GM12801 (cell line): ENCODE measurements around the gene CRLF1.

ENCODE experiments used
- TF ChIP-seq, protein P1 (sequence below): IDR thresholded peaks from one replicate; pipeline ENCODE4 v1.5.1; 2011; ENCODE audit warnings: control low read depth; ENCODE audit not compliant: insufficient read length; ENCODE audit errors: extremely low read depth

The CRLF1 gene

DNA sequence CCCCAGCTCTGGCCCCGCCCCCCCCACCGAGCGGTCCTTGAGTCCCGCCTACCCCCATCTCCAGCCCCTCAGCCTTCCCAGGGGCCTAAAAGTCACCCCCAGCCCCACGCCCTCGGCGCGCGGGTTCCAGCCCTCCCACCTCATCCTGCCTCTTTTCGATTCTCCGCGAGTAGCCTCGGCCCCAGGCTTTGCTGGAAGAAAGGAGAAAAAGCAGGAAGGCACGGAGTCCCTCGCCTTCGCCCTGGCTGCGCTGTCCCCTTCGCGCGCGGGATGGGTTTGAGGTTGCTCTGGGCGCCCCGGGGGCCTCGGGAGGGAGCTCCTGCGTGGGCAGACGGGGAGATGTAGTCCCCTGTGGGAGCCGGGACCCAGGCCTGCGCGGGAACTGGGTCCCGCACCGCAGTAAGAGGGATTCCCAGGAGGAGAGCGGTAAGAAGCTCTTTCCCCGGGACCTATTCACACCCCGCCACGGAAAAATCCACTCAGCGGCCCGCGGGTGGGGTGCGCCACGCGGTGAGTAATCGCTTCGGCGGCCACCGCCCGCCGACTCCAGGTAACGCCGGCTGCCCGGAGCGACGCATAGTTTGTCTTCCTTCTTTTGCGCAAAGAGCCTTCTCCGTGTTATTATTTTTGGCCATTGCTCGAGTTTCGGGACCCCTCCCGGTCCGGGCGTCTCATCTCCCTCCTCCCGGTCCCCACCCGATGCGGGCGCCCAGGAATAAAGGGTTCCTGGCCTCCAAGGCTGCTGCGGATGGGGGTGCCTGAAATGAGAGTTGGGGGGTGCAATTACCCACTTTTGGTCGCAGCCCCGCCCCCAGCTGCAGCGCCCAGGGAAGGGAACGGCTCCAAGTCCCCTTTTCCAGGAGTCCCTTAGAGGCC is 865 bp upstream of the CRLF1 start:
- TF ChIP-seq, protein P1, sequence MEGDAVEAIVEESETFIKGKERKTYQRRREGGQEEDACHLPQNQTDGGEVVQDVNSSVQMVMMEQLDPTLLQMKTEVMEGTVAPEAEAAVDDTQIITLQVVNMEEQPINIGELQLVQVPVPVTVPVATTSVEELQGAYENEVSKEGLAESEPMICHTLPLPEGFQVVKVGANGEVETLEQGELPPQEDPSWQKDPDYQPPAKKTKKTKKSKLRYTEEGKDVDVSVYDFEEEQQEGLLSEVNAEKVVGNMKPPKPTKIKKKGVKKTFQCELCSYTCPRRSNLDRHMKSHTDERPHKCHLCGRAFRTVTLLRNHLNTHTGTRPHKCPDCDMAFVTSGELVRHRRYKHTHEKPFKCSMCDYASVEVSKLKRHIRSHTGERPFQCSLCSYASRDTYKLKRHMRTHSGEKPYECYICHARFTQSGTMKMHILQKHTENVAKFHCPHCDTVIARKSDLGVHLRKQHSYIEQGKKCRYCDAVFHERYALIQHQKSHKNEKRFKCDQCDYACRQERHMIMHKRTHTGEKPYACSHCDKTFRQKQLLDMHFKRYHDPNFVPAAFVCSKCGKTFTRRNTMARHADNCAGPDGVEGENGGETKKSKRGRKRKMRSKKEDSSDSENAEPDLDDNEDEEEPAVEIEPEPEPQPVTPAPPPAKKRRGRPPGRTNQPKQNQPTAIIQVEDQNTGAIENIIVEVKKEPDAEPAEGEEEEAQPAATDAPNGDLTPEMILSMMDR = no peak

DNA sequence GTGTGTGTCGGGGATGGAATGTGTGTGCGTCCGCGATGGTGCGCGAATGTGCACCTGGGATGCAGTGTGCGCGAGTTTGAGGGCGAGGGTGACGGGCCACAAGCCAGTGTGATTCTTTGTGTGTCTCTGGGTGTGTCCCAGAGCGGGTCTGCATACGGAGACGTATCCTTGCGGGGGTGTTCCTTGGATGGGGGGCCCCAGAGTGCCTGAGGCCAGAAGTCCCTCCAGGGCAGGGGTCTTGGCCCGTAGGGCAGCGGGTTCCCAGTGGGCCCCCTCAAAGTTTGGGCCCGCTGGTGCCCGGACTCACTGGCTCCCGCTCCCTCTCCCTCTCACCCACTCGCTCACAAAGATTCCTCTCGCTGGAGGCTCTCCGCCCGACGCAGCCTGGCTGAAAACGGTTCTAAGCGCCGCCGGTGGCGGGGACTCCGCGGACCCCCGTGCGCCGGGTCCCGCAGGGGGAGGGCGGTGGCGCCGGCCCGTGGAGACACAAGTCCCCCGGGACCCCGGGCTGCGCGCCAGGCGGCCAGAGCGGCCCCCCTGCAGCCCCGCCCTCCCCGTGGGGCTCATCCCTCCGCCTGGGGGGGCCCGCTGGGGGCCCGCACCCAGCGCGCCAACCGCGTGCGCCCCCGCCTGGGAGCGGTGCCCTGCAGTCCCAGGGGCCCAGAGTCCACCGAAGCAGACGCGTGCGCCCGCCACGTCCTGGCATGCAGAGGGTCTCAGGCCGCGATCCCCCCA is 886 bp downstream of the CRLF1 start:
- TF ChIP-seq, protein P1 = no peak

GRCh38 chr19:18605196-18605545 is 1.4 kb downstream of the CRLF1 start:
- TF ChIP-seq, protein P1 = no peak

DNA sequence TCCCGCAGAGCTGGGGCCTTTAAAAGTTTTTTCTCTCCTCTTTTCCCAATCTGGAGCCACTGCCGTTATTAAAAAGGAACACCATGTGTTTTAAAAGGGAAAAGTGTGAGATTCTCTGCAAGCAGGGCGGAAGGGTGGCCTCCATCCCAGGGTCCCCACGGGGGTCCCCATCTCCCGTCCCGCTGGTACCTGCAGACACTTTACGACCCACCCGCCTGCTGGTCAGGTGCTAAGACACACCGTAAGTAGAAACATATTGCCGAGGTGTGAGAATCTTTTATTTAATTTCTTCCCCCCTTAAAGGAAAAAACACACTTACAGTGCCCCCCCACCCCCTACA is 1.8 kb downstream of the CRLF1 start:
- TF ChIP-seq, protein P1 = no peak

DNA sequence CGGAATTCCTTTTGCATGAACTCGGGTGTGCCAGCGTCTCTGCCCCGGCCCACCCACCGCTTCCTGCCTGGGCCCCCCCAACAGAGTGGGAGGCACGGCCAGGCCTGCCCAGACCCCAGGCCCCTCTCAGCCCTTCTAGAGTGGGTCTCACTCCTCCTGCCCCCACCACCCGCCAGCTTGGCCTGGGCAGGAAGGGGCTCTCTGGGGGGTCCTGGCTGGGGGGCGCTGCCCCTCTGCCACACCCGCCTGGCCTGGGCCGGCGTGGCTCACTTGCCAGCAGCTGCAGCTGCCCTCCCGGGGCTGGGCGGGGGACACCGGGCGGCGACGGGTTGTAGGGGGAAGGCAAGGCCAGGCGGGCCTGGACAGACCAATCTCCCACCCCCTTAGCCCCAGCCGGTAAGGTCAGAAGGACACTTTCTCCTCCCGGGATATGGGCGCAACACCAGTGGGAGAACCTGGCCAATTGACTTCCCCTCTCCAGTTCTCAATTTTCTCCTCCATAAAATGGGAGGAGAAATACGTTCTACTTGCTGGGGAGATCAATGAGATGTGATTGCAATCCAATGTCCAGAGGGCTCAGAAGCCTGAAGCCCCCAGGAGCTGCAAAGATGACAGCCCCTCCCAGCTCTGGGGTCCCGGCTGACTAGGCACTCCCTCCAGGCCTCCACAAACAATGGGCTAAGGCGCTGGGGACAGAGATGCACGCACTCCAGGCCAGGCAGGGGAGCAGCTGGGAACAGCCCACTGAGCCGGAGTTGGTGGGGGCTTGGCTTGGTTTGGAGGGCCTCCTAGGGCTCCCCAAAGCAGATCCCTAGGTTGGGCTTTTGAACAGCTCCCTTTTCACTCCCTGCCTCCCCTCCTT is 2.4 kb downstream of the CRLF1 start:
- TF ChIP-seq, protein P1 = no peak

GRCh38 chr19:18603255-18603957 is 3.2 kb downstream of the CRLF1 start:
- TF ChIP-seq, protein P1 = no peak
